Measurements from ENCODE around the gene AK5. TPM values are rescaled to one million over a fixed set of nuclear protein-coding genes. Genes with fewer than 3 reads are reported as not detected.

AK5 gene
- total and polyA plus RNA-seq, 5 experiments from 2014 or later: 35.9 to 58.9 (median 42.9) TPM

DNA sequence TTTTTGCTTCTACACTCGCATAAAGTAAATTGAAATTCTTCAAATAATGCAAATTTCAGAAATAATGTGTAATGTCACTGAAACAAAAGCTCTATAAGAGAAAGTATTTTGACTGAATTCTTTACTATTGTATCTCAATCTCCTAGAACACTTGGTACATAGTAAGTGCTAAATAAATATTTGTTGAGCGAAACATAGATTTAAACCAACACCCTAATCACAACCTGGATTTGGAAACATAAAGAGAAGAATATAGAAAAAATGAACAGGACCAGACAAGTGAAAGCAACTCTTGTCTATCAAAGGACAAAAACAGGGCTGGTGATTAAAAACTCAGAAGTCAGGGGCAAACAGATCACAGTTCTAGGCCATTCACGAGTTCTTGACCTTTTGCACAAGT is 74.3 kb downstream of the AK5 start:
- Mint-ChIP-seq H3K4me1 (peaks cover 15 to 27% (median 25%) of the 10 kb centered on the region in 4 donors), H3K36me3 (peaks cover 3 to 29% (median 6%) of the 10 kb centered on the region in 3 donors), H3K27me3 (no peaks in the 10 kb centered on the region), H3K27ac (peak overlapping the region in 1 of 10 donors; percentile 34), H3K4me3 (no peak overlapping the region), H3K9me3 (peaks cover 0 to 5% (median 1%) of the 10 kb centered on the region in 9 donors)
- no peak for ATAC-seq
- no peak for DNase-seq
- POLR2A ChIA-PET: no interaction called here

DNA sequence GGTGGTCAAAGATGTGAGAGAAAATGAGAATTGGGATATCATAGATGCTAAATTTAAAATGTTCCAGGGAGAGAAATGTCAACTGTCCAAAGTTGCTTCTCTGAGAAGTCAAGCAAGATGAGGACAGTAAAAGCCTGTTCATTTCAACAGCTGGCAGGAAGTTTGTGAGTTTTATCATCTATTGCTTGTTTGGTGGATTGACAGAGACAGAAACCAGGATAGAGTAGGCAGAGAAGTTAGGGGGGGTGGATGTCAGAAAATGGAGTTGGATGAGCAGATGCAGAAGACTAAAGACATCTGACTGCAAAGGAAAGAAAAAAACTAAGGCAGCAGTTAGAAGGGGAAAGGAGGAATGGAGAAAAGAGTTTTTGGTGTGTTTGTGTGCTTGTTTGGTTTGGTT is 78.4 kb downstream of the AK5 start:
- Mint-ChIP-seq H3K9me3 (peaks cover 0 to 14% (median 4%) of the 10 kb centered on the region in 9 donors), H3K4me1 (peaks cover 4 to 24% (median 15%) of the 10 kb centered on the region in 4 donors), H3K27me3 (no peaks in the 10 kb centered on the region), H3K4me3 (no peak overlapping the region), H3K27ac (peak overlapping the region in 7 of 10 donors; percentile 1 to 65 (median 33)), H3K36me3 (peaks cover 6 to 36% (median 15%) of the 10 kb centered on the region in 3 donors)
- ATAC-seq (no peak), DNase-seq (no peak)
- POLR2A ChIA-PET: no interaction called here

GRCh38 chr1:77361621-77362020 is 79.8 kb downstream of the AK5 start:
- Mint-ChIP-seq H3K4me3 (no peak overlapping the region), H3K27ac (peak overlapping the region in 2 of 10 donors; percentile 3 to 47), H3K36me3 (peaks cover 6 to 26% (median 10%) of the 10 kb centered on the region in 3 donors), H3K27me3 (no peaks in the 10 kb centered on the region), H3K4me1 (peaks cover 2 to 24% (median 16%) of the 10 kb centered on the region in 4 donors), H3K9me3 (peaks cover 0 to 14% (median 0%) of the 10 kb centered on the region in 9 donors)
- DNase-seq: no peak
- POLR2A ChIA-PET: no interaction called here
- no peak for ATAC-seq

- Mint-ChIP-seq H3K9me3 (no peaks in the 10 kb centered on the region), H3K4me3 (no peak overlapping the region), H3K36me3 (peaks cover 0 to 14% (median 0%) of the 10 kb centered on the region in 3 donors), H3K4me1 (peaks cover 13 to 32% (median 25%) of the 10 kb centered on the region in 4 donors), H3K27me3 (no peaks in the 10 kb centered on the region), H3K27ac (peak overlapping the region in 2 of 10 donors; percentile 1 to 57)
- no peak for ATAC-seq
- DNase-seq: no peak
- POLR2A ChIA-PET: no interaction called here
Measured at GRCh38 chr1:77370161-77370560, 88.3 kb downstream of the AK5 start.

- Mint-ChIP-seq H3K4me1 (peaks cover 13 to 30% (median 25%) of the 10 kb centered on the region in 4 donors), H3K27me3 (no peaks in the 10 kb centered on the region), H3K9me3 (no peaks in the 10 kb centered on the region), H3K36me3 (peaks cover 0 to 15% (median 0%) of the 10 kb centered on the region in 3 donors), H3K27ac (no peak overlapping the region), H3K4me3 (no peak overlapping the region)
- POLR2A ChIA-PET: interaction anchor here (0.6 kb wide), 1 partner anchor 165 kb away, joined by 3 read pairs; no protein-coding TSS in a partner anchor
- no peak for DNase-seq
- ATAC-seq: no peak
Measured at GRCh38 chr1:77370583-77371306, 88.9 kb downstream of the AK5 start.

DNA sequence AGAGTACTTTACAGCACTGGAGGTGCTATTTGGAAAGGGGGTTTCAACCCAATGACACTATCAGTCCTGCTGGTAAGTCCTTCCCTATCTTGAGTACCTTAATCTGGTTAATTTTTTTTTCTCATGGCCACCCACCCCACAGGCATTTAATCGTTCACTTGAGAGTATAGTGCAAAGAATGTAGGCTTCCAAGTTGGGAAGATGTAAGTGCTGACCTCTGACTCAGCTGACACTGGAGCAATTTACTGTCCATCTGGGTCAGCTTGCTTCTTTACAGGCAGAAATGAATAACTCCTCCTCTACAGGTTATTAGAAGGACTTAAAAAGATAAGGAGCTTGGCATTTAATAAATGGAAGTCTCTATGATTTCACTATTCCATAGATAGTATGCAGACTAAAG is 89.6 kb downstream of the AK5 start:
- no peak for ATAC-seq
- peaks cover 13 to 30% (median 25%) of the 10 kb centered on the region in 4 donors for H3K4me1 Mint-ChIP-seq

GRCh38 chr1:77373702-77374101 is 91.9 kb downstream of the AK5 start:
- Mint-ChIP-seq H3K4me3 (no peak overlapping the region), H3K36me3 (peaks cover 0 to 25% (median 5%) of the 10 kb centered on the region in 3 donors), H3K27ac (no peak overlapping the region), H3K9me3 (no peaks in the 10 kb centered on the region), H3K27me3 (no peaks in the 10 kb centered on the region), H3K4me1 (peaks cover 22 to 46% (median 34%) of the 10 kb centered on the region in 4 donors)
- no peak for DNase-seq
- POLR2A ChIA-PET: no interaction called here
- no peak for ATAC-seq

More for the DNA sequence above, 89.6 kb downstream of the AK5 start:
- no peaks in the 10 kb centered on the region for H3K27me3 Mint-ChIP-seq
- no peak for DNase-seq
- no peak overlapping the region for H3K4me3 Mint-ChIP-seq
- H3K36me3 Mint-ChIP-seq: peaks cover 0 to 19% (median 0%) of the 10 kb centered on the region in 3 donors
- H3K9me3 Mint-ChIP-seq: no peaks in the 10 kb centered on the region
- H3K27ac Mint-ChIP-seq: no peak overlapping the region
- POLR2A ChIA-PET: interaction anchor here (0.6 kb wide), 1 partner anchor 166 kb away, joined by 3 read pairs; no protein-coding TSS in a partner anchor

GRCh38 chr1:77375541-77375940 is 93.7 kb downstream of the AK5 start:
- Mint-ChIP-seq H3K4me3 (no peak overlapping the region), H3K36me3 (peaks cover 0 to 20% (median 5%) of the 10 kb centered on the region in 3 donors), H3K9me3 (no peaks in the 10 kb centered on the region), H3K4me1 (peaks cover 25 to 50% (median 38%) of the 10 kb centered on the region in 4 donors), H3K27me3 (no peaks in the 10 kb centered on the region), H3K27ac (no peak overlapping the region)
- no peak for DNase-seq
- ATAC-seq: no peak
- POLR2A ChIA-PET: no interaction called here

GRCh38 chr1:77375990-77376389 is 94.2 kb downstream of the AK5 start:
- ATAC-seq (no peak), DNase-seq (no peak)
- POLR2A ChIA-PET: no interaction called here
- H3K36me3 Mint-ChIP-seq: peaks cover 0 to 21% (median 5%) of the 10 kb centered on the region in 3 donors
- no peak overlapping the region for H3K27ac Mint-ChIP-seq
- no peaks in the 10 kb centered on the region for H3K9me3 Mint-ChIP-seq
- peaks cover 22 to 45% (median 33%) of the 10 kb centered on the region in 4 donors for H3K4me1 Mint-ChIP-seq
- no peaks in the 10 kb centered on the region for H3K27me3 Mint-ChIP-seq
- H3K4me3 Mint-ChIP-seq: no peak overlapping the region

- H3K4me1 Mint-ChIP-seq: peaks cover 12 to 31% (median 19%) of the 10 kb centered on the region in 4 donors
- POLR2A ChIA-PET: no interaction called here
- no peaks in the 10 kb centered on the region for H3K9me3 Mint-ChIP-seq
- DNase-seq (peak in 3 of 10 donors; percentile 3 to 7 (median 6)), ATAC-seq (peak; percentile 42 to 47)
- peaks cover 0 to 17% (median 5%) of the 10 kb centered on the region in 3 donors for H3K36me3 Mint-ChIP-seq
- no peaks in the 10 kb centered on the region for H3K27me3 Mint-ChIP-seq
- peak overlapping the region in 4 of 10 donors; percentile 16 to 67 (median 18) for H3K4me3 Mint-ChIP-seq
- peak overlapping the region in 6 of 10 donors; percentile 1 to 75 (median 66) for H3K27ac Mint-ChIP-seq
Measured at GRCh38 chr1:77378723-77379535, 97.1 kb downstream of the AK5 start.

DNA sequence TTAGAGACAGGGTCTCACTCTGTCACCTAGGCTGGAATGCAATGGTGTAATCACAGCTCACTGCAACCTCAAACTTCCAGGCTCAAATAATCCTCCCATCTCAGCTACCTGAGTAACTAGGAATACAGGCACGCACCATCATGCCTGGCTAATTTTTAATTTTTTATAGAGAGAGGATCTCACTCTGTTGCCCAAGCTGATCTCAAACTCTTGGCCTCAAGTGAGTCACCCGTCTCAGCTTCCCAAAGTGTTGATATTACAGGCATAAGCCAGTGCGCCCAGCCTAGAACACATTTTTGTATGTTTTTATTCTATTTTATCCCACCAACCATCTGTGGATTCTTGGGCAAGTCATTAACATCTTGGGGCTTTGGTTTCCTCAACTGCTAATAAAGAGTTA is 100.5 kb downstream of the AK5 start:
- POLR2A ChIA-PET: interaction anchor here (0.7 kb wide), 1 partner anchor 64 kb away, joined by 4 read pairs; no protein-coding TSS in a partner anchor
- ATAC-seq (no peak), DNase-seq (no peak)
- Mint-ChIP-seq H3K27ac (no peak overlapping the region), H3K4me1 (peaks cover 17 to 48% (median 33%) of the 10 kb centered on the region in 4 donors), H3K36me3 (peaks cover 0 to 6% (median 3%) of the 10 kb centered on the region in 3 donors), H3K4me3 (no peak overlapping the region), H3K27me3 (no peaks in the 10 kb centered on the region), H3K9me3 (no peaks in the 10 kb centered on the region)

DNA sequence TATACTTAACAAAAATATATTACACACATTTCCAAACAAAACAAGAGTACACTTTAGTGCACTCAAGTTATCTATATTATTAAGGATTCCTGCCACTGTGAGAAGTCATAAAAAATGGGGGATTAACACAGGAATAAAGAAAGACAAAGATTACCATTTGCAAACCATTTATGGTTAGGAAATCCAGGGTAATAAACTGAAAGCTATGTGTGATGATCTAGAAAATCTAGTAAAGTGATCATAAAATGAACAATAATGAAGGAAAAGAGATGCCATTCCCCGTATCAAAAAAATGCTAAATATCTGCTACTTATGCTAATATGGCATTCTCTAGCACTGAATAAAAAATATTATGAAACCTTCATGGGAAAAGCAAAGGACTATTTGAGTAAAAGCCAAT is 101.4 kb downstream of the AK5 start:
- POLR2A ChIA-PET: interaction anchor here (1.5 kb wide), 1 partner anchor 11 kb away, joined by 3 read pairs; no protein-coding TSS in a partner anchor

More for the DNA sequence above, 101.4 kb downstream of the AK5 start:
- H3K27ac Mint-ChIP-seq: peak overlapping the region in 1 of 10 donors; percentile 47
- no peak overlapping the region for H3K4me3 Mint-ChIP-seq
- peaks cover 16 to 50% (median 36%) of the 10 kb centered on the region in 4 donors for H3K4me1 Mint-ChIP-seq
- no peaks in the 10 kb centered on the region for H3K9me3 Mint-ChIP-seq
- DNase-seq: no peak
- no peak for ATAC-seq
- peaks cover 0 to 6% (median 3%) of the 10 kb centered on the region in 3 donors for H3K36me3 Mint-ChIP-seq
- no peaks in the 10 kb centered on the region for H3K27me3 Mint-ChIP-seq

All from naive thymus-derived CD8-positive, alpha-beta T cell (primary cell).